Activated naive CD8-positive, alpha-beta T cell treated with anti-CD3 and anti-CD28 coated beads, Interleukin-2, amount 10 ng/mL, durations not matched to agents 7 days and 5 days (primary cell): ENCODE measurements around the gene IRX4. TPM values are rescaled to one million over a fixed set of nuclear protein-coding genes. Genes with fewer than 3 reads are reported as not detected.
"Not testable (repeated sequence)": the region's sequence is repeated elsewhere in the genome, so short reads cannot be mapped to it uniquely, and the experiment has no call there.

Experiments
- ATAC-seq: fragments of 150-1000 bp; cut with Tn5 transposase; one replicate; pipeline ENCODE4 v1.10.0; 2021; ENCODE audit warnings: low read depth, moderate library complexity
- POLR2A ChIA-PET: fragments of 350-600 bp; sonication (Branson Sonifier 250); formaldehyde crosslinking; loops from one replicate; lab custom pipeline; 2021; ENCODE audit warnings: antibody characterized with exemption; lab: Charles Lee
- DNase-seq: peaks from one replicate; pipeline ENCODE4 v3.0.0; 2021
- H3K27ac Mint-ChIP-seq: one replicate; pipeline ENCODE4 v1.8.0; 2022; ENCODE audit warnings: mild to moderate bottlenecking, mixed read lengths
- H3K27me3 Mint-ChIP-seq: one replicate; pipeline ENCODE4 v1.8.0; 2022; ENCODE audit warnings: mild to moderate bottlenecking, moderate library complexity, mixed read lengths
- H3K36me3 Mint-ChIP-seq: one replicate; pipeline ENCODE4 v1.8.0; 2021; ENCODE audit warnings: mild to moderate bottlenecking, mixed read lengths
- H3K4me1 Mint-ChIP-seq: one replicate; pipeline ENCODE4 v1.8.0; 2021; ENCODE audit warnings: mixed read lengths
- H3K4me3 Mint-ChIP-seq: one replicate; pipeline ENCODE4 v1.8.0; 2022; ENCODE audit warnings: mild to moderate bottlenecking, moderate library complexity, mixed read lengths
- H3K9me3 Mint-ChIP-seq: one replicate; pipeline ENCODE4 v1.8.0; 2021; ENCODE audit warnings: mixed read lengths
- total RNA-seq, 2 experiments: library from RNA; stranded (reverse); gene quantifications; one replicate each; pipeline ENCODE4 v1.2.3, GENCODE V29; 2021

IRX4 gene
- total RNA-seq, 2 experiments from 2014 or later = not detected

GRCh38 chr5:1845696-1846095 is 37.0 kb downstream of the IRX4 start:
- H3K9me3 Mint-ChIP-seq = no peaks in the 10 kb centered on the region
- H3K4me3 Mint-ChIP-seq = no peak overlapping the region
- H3K27me3 Mint-ChIP-seq = peaks cover 24% of the 10 kb centered on the region
- POLR2A ChIA-PET = no interaction called here
- no peaks in the 10 kb centered on the region for H3K36me3 Mint-ChIP-seq
- DNase-seq = no peak
- no peak for ATAC-seq
- no peak overlapping the region for H3K27ac Mint-ChIP-seq
- H3K4me1 Mint-ChIP-seq = no peaks in the 10 kb centered on the region

- POLR2A ChIA-PET = no interaction called here
- no peaks in the 10 kb centered on the region for H3K36me3 Mint-ChIP-seq
- no peak overlapping the region for H3K4me3 Mint-ChIP-seq
- H3K27me3 Mint-ChIP-seq = peaks cover 23% of the 10 kb centered on the region
- DNase-seq = no peak
- no peaks in the 10 kb centered on the region for H3K4me1 Mint-ChIP-seq
- no peaks in the 10 kb centered on the region for H3K9me3 Mint-ChIP-seq
- no peak for ATAC-seq
- no peak overlapping the region for H3K27ac Mint-ChIP-seq
Observed at GRCh38 chr5:1844708-1845436, 37.9 kb downstream of the IRX4 start.

- ATAC-seq, DNase-seq: not testable (repeated sequence)
Observed at GRCh38 chr5:1843761-1844160, 39.0 kb downstream of the IRX4 start.

GRCh38 chr5:1842004-1842819 is 40.5 kb downstream of the IRX4 start:
- H3K27me3 Mint-ChIP-seq = peaks cover 9% of the 10 kb centered on the region
- no peak overlapping the region for H3K4me3 Mint-ChIP-seq
- no peak overlapping the region for H3K27ac Mint-ChIP-seq
- ATAC-seq (no peak), DNase-seq (no peak)
- no peaks in the 10 kb centered on the region for H3K9me3 Mint-ChIP-seq
- POLR2A ChIA-PET = interaction anchor here (0.7 kb wide), 1 partner anchor 13 kb away, joined by 6 read pairs; no protein-coding TSS in a partner anchor
- H3K36me3 Mint-ChIP-seq = no peaks in the 10 kb centered on the region
- H3K4me1 Mint-ChIP-seq = no peaks in the 10 kb centered on the region

More at GRCh38 chr5:1843761-1844160, 39.0 kb downstream of the IRX4 start:
- H3K4me1 Mint-ChIP-seq, H3K36me3 Mint-ChIP-seq, H3K9me3 Mint-ChIP-seq, POLR2A ChIA-PET, H3K27ac Mint-ChIP-seq, H3K4me3 Mint-ChIP-seq: not testable (repeated sequence)
- H3K27me3 Mint-ChIP-seq = peaks cover 16% of the 10 kb centered on the region

- Mint-ChIP-seq H3K36me3 (no peaks in the 10 kb centered on the region), H3K27ac (no peak overlapping the region), H3K4me1 (no peaks in the 10 kb centered on the region), H3K27me3 (peaks cover 9% of the 10 kb centered on the region), H3K9me3 (no peaks in the 10 kb centered on the region), H3K4me3 (no peak overlapping the region)
- DNase-seq (no peak), ATAC-seq (no peak)
- POLR2A ChIA-PET = no interaction called here
Observed at GRCh38 chr5:1840741-1841521, 41.8 kb downstream of the IRX4 start.

GRCh38 chr5:1840071-1840547 is 42.6 kb downstream of the IRX4 start:
- ATAC-seq = no peak
- Mint-ChIP-seq H3K27me3 (peaks cover 9% of the 10 kb centered on the region), H3K27ac (no peak overlapping the region), H3K4me1 (no peaks in the 10 kb centered on the region), H3K9me3 (no peaks in the 10 kb centered on the region), H3K36me3 (no peaks in the 10 kb centered on the region), H3K4me3 (no peak overlapping the region)
- no peak for DNase-seq
- POLR2A ChIA-PET = no interaction called here

GRCh38 chr5:1838013-1838412 is 44.7 kb downstream of the IRX4 start:
- H3K27me3 Mint-ChIP-seq = peaks cover 12% of the 10 kb centered on the region
- no peak overlapping the region for H3K4me3 Mint-ChIP-seq
- no peaks in the 10 kb centered on the region for H3K4me1 Mint-ChIP-seq
- no peak for DNase-seq
- no peak overlapping the region for H3K27ac Mint-ChIP-seq
- ATAC-seq = no peak
- no peaks in the 10 kb centered on the region for H3K9me3 Mint-ChIP-seq
- POLR2A ChIA-PET = no interaction called here
- no peaks in the 10 kb centered on the region for H3K36me3 Mint-ChIP-seq

- POLR2A ChIA-PET = no interaction called here
- Mint-ChIP-seq H3K27me3 (peaks cover 12% of the 10 kb centered on the region), H3K9me3 (no peaks in the 10 kb centered on the region), H3K4me3 (no peak overlapping the region), H3K4me1 (no peaks in the 10 kb centered on the region), H3K36me3 (no peaks in the 10 kb centered on the region), H3K27ac (no peak overlapping the region)
- DNase-seq (no peak), ATAC-seq (no peak)
Observed at GRCh38 chr5:1836891-1837880, 45.5 kb downstream of the IRX4 start.

- Mint-ChIP-seq H3K36me3 (no peaks in the 10 kb centered on the region), H3K4me1 (no peaks in the 10 kb centered on the region), H3K4me3 (no peak overlapping the region), H3K27me3 (peaks cover 10% of the 10 kb centered on the region), H3K9me3 (no peaks in the 10 kb centered on the region), H3K27ac (no peak overlapping the region)
- POLR2A ChIA-PET = no interaction called here
- ATAC-seq (no peak), DNase-seq (no peak)
Observed at GRCh38 chr5:1836176-1836890, 46.4 kb downstream of the IRX4 start.

GRCh38 chr5:1835431-1835830 is 47.3 kb downstream of the IRX4 start:
- H3K27ac Mint-ChIP-seq = no peak overlapping the region
- no peaks in the 10 kb centered on the region for H3K36me3 Mint-ChIP-seq
- no peaks in the 10 kb centered on the region for H3K4me1 Mint-ChIP-seq
- POLR2A ChIA-PET = no interaction called here
- DNase-seq = no peak
- H3K4me3 Mint-ChIP-seq = no peak overlapping the region
- no peak for ATAC-seq
- no peaks in the 10 kb centered on the region for H3K9me3 Mint-ChIP-seq
- H3K27me3 Mint-ChIP-seq = peaks cover 7% of the 10 kb centered on the region

GRCh38 chr5:1834721-1835429 is 47.9 kb downstream of the IRX4 start:
- Mint-ChIP-seq H3K27ac (no peak overlapping the region), H3K4me3 (no peak overlapping the region), H3K9me3 (no peaks in the 10 kb centered on the region), H3K4me1 (no peaks in the 10 kb centered on the region), H3K36me3 (no peaks in the 10 kb centered on the region), H3K27me3 (peaks cover 6% of the 10 kb centered on the region)
- POLR2A ChIA-PET = no interaction called here
- DNase-seq (no peak), ATAC-seq (no peak)
